ENCODE measurements around the gene IL18RAP. TPM values are rescaled to one million over a fixed set of nuclear protein-coding genes. Genes with fewer than 3 reads are reported as not detected.

The IL18RAP gene
- total RNA-seq, 1 donor from 2014 or later = not detected

DNA sequence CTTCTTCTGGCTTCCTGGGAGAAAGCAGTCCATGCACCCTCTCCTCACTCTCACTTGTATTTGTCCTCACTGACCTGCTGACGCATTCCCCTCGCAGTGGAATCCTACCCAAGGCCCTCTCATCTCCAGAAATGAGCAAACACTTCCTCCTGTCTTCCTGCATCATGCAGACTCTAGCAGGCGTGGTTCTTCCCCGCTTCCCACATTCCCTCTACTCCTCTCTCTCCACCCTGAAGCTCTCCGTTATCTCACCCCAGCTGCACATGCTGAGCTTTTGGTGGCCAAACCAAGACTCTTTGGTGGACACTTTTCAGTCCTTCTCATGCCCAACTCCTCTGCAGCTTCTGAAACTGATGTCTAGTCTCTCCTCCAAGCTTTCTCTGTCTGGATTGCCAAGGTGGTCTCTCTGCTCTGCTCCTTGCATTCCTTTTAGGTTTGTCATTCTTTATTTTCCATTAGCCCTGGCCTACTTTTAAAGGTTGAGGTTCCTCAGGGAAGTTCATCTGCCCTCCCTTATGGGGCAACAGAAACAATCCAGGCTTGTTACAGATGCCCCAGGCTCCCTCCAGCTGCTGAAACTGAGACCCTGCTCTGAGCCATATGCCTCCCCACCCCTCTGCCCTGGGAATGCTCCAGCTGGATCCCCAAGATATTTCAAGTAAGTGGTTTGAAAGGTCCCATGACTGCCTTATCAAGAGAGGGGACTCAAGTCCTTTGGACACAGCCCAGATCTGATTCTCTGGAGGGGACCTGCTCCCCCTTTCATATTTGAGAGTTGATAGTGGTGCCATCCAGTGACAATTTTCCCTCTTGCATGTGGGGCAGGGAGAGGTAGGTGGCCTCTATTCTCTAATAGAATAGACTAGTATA is 835 bp upstream of the IL18RAP start:
- DNase-seq (ENCODE audit: extremely low read depth, low read depth, low spot score) = no peak

DNA sequence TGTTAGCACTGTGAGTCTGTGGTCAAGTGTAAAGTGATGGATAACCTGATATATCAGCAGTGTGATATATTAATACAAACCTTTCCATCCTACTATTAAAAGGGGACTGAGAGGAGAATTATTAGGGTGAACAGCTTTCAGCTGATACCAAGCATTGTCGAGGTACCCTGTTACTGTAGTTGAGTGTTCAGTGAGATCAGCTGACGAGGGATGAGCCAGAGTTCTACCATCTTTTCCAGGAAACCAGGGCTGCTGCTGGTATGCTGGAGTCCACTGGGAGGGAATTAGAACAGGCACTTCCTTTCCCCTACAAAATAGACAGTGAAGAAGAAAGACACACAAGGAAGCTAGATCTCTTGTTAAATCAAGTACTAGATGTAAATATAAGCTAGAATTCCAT is 408 bp downstream of the IL18RAP start:
- no peak for DNase-seq (ENCODE audit: extremely low read depth, low read depth, low spot score)

DNA sequence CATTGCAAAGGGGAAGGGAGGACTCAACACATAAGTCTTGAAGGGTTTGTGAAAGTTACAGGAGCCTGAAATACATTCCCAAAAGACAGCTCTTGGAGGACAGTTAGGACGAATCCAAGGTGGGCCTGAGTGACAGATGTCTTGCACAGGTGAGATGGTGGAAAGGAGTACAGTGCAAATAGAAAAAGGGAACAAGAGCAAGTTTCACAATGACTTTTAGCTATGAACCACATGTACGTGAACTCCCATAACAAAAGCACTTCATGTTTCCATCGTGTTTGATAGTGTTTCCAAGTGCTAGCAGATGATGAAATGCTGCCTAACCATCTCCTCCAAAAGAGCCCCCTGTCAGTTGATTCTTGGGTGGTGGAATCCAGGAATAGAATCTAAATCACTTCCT is 1.8 kb downstream of the IL18RAP start:
- DNase-seq (ENCODE audit: extremely low read depth, low read depth, low spot score) = no peak

DNA sequence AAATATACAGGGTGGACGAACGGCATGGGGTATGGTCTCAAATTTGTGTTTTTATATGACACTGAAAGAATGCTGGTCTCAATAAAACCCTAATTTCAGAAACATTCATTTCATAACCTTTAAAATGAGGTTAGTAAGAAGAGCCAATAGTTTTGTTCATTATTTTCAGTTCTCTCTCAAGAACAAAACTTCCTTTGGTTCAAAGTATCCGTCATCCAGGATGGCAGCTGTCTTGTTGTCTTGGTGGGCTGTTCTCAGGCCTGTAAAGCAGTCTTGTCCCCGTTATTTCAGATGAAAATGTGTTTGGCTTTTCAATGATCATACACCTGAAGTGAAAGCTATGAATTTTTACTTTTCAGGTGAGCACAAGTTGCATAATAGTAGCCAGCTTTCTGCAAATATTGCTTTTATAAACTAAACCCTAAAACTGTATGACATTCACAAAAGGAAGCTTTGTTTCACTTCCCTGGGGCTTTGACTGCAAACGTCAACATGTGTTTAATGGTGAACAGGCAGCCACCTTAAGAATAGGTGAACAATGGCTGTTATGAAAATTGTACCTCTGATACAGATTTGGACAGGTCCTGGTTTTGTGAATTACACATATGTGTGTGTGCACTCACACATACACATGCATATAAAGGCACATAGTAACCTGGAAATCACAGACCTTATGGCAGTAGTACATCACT is 2.6 kb downstream of the IL18RAP start:
- no peak for DNase-seq (ENCODE audit: extremely low read depth, low read depth, low spot score)

DNA sequence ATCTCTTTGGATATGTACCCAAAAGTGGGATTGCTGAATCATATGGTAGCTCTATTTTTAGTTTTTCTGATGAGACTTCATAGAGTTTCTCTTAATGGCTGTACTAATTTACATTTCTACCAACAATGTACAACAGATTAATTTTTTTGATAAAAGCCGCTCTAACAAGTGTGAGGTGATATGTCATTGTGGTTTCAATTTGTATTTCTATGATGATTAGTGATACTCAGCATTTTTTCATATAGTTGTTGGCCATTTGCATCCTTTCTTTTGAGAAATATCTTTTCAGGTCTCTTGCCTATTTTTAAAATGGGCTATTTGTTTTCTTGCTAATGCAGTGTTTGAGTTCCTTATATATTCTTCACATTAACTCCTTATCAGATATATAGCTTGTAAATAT is 4.3 kb downstream of the IL18RAP start:
- no peak for DNase-seq (ENCODE audit: extremely low read depth, low read depth, low spot score)

DNA sequence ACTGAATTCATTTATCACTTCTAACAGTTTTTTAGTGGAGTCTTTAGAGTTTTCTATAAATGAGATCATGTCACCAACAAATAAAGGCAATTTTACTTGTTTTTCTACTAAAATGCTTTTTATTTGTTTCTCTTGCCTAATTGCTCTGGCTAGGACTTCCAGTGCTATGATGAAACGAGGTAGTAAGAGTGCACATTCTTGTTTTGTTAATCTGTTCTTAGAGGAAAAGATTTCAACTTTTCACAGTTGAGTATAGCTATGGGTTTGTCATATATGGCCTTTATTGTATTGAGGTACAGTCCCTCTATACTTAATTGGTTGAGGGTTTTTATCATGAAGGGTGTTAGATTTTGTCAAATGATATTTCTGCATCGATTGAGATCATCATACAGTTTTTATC is 5.6 kb downstream of the IL18RAP start:
- DNase-seq (ENCODE audit: extremely low read depth, low read depth, low spot score) = no peak

DNA sequence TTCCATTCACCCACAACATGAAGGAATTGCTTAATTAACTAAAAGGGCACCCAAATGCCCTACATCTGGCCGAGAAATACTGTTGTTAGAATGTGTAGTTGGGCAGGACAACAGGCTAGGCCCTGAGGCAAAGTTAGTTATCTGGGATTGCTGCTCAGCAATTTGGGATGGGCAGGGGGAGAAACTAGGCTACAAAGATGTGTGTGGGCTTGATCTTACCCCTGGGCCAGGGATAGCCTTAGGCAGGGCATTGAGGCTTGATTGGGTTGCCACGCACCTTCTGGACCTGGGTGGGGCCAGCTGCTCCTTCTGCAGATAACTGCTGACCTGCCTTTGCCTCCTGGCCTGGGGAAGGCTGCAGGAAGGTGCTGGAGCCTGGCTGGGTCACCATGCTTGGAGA is 9.4 kb downstream of the IL18RAP start:
- DNase-seq (ENCODE audit: extremely low read depth, low read depth, low spot score) = no peak

DNA sequence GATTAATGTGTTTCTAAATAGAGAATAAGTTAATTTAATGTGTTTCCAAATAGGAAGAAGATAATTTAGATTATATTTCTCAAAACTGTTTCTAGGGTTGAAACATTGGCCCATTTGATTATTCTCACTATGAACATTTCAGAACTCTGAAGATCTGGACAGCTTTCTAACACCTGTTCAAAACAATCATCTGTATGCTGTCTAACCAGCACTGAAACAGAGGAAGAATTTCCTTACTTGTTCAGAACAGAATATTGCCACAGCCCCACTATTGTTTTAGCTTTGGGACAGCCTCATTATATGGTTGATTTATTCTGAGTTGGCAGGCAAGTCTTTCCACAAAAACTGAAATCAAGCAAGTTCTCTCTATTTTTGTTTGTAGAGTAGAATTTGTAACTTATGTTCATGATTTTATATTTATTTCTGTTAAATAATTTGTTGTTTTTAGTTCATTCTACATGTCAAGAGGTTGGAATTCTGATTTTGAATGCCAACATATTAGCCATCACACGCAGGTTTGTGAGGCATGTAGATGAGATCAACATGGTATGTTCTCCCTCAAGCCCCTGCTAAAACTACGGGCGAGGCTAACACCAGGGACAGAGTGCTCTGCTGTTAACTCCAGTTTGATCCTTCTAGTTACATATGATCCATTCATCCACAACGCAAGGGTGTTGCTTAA is 11.2 kb downstream of the IL18RAP start:
- DNase-seq (ENCODE audit: extremely low read depth, low read depth, low spot score) = no peak

DNA sequence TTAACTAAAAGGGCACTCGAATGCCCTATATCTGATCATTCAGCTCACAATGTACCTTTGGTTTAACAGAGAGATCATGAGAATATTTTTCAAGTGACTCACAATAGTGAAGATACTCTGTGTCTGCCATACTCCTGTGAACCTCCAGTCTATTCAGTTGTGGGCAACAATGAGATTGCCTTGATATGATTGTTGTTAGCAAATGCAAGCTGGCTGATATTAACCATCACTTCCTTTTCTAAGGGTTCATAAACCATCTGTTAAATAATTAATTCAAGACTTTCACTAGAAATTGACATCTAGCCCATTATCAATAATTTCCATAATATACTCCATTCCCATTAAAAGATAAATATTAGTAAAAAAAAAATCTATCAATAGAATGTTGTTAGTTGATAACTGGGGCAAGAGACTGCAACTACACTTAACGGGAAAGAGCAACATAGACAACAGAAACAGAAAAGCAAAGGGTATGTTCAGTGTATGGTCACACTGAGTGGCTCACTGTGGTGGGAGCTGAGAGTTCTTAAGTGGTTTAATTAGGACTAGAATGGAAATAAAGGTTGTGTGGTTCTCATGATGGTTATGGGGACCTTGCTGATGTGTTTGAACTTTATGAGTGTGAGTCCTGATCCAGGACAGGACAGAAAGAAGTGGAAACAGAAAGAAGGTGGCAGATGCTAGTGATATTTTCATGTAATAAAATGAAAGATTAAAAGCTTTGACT is 11.9 kb downstream of the IL18RAP start:
- DNase-seq (ENCODE audit: extremely low read depth, low read depth, low spot score) = no peak

DNA sequence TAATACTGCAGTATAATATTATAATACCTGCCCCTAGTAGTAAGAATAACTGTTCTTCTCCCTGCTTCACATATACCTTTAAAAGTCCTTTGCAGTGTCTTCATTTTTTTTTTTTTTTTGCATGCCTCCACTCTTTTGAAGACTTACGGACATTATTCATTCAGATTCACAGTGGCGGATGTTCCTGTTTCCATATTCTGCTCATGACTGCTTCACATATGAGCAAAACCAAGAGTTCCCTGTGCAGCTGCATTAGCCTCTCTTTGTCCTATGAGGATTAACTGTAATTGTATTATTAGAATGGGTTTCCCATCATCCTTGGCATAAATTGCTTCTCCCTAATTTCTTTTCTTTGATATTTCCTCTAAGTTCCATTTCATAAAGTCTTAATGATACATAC is 12.8 kb downstream of the IL18RAP start:
- no peak for DNase-seq (ENCODE audit: extremely low read depth, low read depth, low spot score)

DNA sequence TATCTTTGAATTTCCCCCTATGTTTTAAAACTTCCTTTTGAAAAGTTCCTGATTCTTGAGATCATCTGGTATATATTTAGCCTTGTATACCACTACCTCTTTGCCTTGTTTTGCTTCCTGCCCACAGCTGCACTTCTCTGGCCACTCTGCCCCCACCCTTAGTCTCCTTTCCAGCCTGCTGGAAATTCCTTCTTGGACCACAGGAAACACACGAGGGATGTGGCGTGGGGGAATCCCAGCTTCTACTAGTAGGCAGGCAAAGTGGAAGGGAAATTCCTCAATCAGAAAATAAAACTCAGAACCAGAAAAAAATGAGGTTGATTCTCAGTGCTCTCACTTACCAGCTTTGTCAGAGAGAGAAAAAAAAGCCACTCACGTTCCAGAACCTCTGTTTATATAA is 13.4 kb downstream of the IL18RAP start:
- no peak for DNase-seq (ENCODE audit: extremely low read depth, low read depth, low spot score)

DNA sequence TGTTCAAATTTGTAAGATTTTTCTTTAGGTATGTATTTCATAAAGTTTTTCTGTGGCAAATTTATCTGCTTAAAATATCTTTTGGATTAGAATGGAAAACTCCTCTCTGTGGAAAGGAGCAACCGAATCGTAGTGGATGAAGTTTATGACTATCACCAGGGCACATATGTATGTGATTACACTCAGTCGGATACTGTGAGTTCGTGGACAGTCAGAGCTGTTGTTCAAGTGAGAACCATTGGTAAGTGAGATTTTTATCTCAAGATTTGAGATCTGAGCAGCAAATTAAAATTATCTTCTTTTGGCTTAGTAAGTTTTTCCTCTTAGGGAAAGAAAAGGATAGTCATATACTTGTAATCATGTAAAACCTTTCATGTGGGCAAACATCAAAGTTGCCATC is 14.2 kb downstream of the IL18RAP start:
- no peak for DNase-seq (ENCODE audit: extremely low read depth, low read depth, low spot score)

DNA sequence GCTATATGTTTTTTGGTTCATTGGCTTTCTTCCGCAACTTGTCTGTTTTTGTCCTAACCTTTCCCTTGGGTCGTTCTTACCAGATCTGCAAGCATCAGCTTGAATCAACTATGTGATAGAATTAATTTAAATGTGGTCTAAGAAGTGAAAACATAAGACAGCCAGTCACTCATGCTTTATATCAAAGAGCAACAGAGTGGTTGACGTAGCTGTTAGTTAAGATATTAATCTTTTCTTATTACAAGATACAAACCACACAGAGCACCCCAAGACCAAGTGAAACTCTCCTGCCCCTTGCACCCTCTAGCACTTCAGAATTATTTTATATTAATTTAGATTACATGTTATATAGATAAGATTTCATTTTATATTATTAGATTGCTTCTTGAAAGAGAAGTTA is 15.2 kb downstream of the IL18RAP start:
- no peak for DNase-seq (ENCODE audit: extremely low read depth, low read depth, low spot score)

DNA sequence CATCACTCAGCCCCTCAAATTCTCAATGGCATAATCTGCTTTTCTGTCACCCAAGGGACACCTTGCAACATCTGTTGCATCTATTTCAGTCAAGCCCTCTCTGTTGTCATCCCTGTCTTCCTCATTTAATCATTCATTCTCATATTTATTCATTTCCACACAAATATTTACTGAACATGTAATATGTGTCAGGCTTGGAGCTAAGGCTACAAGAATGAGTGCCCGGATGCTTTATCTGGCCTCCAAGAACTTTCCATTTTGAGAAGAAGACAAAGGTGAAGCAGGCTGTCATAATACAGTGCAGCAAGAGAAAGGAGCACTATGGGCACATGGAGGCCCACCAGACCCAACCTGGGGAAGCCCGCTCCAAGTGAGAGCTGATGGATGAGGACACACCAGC is 15.6 kb downstream of the IL18RAP start:
- DNase-seq (ENCODE audit: extremely low read depth, low read depth, low spot score) = no peak

DNA sequence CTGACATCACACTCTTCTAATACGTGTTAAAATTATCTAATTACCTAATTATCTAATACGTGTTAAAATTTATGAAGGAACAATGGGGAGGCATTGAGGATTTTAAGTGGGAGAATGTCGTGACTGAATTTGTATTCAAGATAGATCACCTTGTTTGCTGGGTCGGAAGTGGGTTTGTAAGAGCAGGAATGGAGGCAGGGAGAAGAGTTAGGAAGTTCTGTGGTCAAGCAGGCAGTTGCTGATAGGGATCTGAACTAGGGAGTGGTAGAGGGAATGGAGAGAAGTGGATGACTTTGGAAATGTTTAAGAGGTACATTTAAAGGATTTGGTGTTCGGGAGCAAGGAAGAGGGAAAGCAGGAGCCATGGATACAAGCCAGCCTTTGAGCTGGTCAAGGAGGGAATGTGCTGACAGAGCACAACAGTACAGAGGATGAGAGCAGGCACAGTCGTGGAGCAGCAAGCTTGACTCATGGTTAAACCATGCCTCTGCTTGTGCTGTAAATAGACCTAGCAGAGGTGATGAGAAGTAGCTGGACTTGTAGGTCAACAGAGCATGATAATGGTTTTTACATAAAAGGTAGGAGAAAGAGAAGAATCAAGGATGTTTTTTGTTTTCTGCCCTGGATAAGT is 16.2 kb downstream of the IL18RAP start:
- no peak for DNase-seq (ENCODE audit: extremely low read depth, low read depth, low spot score)

DNA sequence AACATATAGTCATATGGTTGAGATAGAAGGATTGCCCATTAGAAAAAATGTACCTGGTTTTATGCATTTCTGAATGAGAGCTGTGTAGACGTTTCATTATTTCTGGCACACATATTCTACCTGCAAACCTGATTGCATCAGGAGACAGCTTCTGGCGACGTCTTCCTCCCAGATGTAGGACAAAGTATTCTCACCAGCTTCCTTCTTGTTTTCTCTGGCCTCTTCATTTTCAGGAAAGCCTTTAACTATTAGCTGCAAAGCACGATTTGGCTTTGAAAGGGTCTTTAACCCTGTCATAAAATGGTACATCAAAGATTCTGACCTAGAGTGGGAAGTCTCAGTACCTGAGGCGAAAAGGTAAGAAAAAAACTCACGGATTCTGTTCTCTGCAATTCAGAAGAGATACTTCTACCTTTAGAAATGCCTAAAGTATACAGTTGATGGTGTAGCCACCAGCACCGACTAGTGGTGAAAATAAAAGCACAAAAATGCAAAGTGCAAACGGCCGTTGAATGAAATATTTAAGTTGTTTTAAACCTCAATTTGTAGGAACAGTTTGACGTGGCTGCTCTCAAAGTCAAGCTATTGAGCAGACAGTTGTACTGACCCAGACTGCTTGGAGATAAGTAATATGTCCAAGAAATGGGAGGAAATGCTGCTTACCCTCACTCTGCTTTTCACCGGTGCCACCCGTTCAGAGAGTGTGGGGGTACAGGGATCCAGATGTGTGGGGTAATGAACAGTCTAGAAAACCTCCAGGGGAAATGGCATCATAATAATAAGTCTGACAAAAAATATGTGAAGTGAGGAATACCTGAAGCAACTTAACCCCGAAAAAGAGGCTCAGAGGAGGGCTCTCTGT is 20.2 kb downstream of the IL18RAP start:
- DNase-seq (ENCODE audit: extremely low read depth, low read depth, low spot score) = no peak

DNA sequence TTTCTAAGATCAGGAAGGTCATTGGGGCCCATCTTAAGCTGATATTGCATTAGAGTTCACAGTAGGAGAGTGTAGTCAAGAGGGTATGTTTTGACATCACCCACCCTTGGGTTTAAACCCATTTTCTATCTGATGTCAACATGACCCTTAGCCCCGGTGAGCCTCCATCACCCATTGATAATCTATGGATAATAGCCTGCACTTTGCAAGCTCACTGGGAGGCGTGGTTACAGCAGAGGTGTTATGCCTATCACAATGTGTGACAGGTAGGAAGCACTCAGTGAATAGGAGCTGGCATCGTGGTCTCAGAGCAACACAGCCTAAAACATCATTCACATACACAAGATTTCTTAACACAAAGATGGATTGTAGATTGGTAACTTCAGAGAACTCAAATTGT is 21.3 kb downstream of the IL18RAP start:
- DNase-seq (ENCODE audit: extremely low read depth, low read depth, low spot score) = no peak

DNA sequence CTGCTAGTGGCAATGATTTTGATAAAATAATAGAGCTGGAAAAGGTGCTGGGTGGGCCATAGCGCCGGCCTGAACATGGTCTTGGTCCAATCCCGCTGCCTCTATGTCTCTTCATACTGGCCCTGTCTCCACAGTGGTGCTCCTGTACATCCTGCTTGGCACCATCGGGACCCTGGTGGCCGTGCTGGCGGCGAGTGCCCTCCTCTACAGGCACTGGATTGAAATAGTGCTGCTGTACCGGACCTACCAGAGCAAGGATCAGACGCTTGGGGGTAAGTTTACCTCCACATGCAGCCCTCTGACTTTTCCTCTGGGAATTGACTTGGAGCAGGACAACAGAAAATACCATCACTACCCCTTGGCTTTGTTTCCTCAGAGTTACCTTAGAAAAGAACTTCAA is 24.0 kb downstream of the IL18RAP start:
- no peak for DNase-seq (ENCODE audit: extremely low read depth, low read depth, low spot score)

DNA sequence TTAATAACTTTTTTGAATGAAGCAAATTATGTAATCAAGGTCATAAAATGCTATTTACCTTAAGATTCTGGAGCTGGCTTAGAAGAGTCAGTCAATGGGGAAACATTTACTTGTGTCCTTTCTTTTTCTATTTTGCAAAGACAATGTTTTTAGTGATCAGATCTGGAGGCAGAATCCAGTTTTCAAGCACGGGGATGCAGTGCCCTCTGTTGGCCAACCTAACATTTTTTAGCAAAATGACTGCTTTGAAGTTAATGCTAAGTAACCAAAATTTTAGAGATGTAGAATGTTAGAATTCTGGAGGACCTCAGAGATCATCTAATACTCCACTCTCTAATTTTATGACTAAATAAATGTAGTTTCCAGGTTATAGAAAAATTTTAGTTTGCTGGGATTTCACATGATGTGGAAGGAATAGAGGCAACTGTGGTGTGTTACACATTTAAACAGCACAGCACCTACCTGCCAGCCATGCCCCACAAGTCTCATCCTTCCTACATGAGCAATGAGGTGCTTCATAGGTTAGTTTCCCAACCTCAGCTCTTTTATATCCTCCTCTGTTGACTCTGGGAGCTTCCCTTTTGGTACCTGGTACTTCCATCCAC is 26.5 kb downstream of the IL18RAP start:
- no peak for DNase-seq (ENCODE audit: extremely low read depth, low read depth, low spot score)

All from glomerular endothelial cell (primary cell).